ENCODE data around the gene KIF25.
"Not testable (repeated sequence)": the region's sequence is repeated elsewhere in the genome, so short reads cannot be mapped to it uniquely, and the experiment has no call there.

KIF25 gene

GRCh38 chr6:167975458-167975857 is 22.0 kb upstream of the KIF25 start:
- DNase-seq (ENCODE audit: low read depth) = no peak

GRCh38 chr6:167976116-167976657 is 21.3 kb upstream of the KIF25 start:
- DNase-seq (ENCODE audit: low read depth) = not testable (repeated sequence)

DNA sequence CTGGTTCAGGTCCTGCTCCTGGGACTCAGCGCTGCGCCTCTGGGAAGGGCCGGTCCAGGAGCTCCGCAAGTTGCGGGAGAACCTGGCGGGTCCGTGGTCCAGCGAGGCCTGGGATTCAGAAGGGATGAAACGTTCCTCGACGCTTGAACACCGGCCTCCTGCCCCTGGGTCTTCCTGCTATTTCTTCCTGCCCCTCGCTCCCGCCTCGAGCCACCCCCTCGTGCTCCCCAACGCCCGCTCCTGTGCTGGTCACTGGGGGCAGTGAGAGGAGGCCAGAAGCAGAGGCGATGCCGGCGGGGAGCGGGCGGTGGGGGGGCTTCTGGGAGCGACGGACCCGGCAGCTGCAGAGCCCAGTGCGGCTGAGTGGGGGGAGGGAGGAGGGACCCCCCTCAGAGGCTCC is 20.8 kb upstream of the KIF25 start:
- no peak for DNase-seq (ENCODE audit: low read depth)

- no peak for DNase-seq (ENCODE audit: low read depth)
Measured at GRCh38 chr6:167977717-167978467, 19.6 kb upstream of the KIF25 start.

DNA sequence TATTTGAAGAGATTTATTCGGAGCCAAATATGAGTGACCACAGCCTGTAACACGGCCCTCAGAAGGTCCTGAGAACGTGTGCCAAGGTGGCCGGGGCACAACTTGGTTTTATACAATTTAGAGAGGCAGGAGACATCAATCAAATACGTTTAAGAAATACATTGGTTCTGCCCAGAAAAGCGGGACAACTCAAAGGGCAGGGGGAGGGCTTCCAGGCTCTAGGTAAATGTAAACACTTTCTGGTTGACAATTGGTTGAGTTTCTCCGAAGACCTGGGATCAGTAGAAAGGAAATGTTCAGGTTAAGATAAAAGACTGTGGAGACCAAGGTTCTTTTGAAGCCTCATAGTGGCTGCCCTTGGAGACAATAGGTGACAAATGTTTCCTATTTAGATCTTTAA is 18.9 kb upstream of the KIF25 start:
- DNase-seq (ENCODE audit: low read depth) = no peak

DNA sequence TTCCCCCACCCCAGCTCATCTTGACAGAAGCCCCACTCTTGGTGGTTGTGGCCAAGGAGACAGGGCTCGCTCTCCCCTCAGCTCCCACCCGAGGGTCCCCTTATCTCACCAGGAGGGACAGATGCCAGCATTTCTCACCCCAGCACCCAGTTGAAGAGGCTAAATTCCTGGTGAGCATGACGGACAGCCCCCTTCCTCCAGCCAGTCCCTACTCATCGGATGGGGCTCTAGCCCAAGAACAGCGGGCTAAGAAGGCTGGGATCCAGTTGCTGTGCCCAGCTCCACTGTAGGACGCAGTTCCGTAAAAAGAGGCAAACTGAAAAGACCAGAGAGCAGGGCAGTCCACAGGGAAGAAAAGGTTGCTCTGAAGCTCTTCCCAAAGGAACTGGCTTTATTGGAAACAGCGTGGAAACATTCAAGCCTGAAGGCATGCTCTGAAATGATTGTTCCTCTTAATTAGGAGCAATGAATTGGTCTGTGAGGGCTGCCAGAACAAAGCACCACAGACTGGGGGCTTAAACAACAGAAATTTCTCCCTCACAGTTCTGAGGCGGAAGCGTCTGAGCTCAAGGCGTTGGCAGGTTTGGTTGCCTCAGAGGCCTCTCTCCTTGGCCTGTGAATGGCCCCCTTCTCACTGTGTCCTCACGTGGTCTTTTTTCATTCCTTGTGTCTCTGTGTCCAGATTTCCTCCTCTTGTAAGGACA is 17.9 kb upstream of the KIF25 start:
- no peak for DNase-seq (ENCODE audit: low read depth)

GRCh38 chr6:167980911-167981580 is 16.4 kb upstream of the KIF25 start:
- no peak for DNase-seq (ENCODE audit: low read depth)

- no peak for DNase-seq (ENCODE audit: low read depth)
Measured at GRCh38 chr6:167981916-167982462, 15.5 kb upstream of the KIF25 start.

- DNase-seq (ENCODE audit: low read depth) = no peak
Measured at GRCh38 chr6:167984144-167984719, 13.2 kb upstream of the KIF25 start.

DNA sequence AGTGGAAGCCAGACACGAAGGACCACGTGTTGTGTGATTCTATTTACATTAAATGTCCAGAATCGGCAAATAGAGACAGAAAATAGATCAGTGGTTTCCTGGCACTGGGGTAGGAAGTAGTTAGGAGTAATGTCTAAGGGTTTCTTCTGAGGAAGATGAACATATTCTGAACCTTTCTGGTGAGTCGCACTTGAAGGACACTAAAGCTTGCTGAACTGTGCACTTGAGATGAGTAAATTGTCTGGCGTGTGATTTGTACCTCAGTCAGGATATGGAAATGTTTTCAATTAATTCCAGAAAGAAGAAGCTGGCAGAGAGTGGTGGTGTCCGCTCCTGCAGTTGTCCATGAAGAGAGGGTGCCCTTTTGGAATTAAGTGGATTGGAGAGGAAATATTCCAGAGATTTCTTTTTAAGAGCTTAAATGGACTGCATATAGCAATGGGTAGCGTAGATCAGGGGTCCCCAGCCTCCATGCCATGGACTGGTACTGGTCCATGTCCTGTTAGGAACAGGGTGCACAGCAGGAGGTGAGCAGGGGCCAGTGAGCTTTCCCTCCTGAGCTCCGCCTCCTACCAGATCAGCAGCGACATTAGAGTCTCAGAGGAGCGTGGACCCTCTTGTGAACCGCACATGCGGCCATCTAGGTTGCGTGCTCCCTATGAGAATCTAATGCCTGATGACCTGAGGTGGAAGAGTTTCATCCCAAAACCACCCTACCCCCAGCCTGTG is 12.4 kb upstream of the KIF25 start:
- DNase-seq (ENCODE audit: low read depth) = no peak

DNA sequence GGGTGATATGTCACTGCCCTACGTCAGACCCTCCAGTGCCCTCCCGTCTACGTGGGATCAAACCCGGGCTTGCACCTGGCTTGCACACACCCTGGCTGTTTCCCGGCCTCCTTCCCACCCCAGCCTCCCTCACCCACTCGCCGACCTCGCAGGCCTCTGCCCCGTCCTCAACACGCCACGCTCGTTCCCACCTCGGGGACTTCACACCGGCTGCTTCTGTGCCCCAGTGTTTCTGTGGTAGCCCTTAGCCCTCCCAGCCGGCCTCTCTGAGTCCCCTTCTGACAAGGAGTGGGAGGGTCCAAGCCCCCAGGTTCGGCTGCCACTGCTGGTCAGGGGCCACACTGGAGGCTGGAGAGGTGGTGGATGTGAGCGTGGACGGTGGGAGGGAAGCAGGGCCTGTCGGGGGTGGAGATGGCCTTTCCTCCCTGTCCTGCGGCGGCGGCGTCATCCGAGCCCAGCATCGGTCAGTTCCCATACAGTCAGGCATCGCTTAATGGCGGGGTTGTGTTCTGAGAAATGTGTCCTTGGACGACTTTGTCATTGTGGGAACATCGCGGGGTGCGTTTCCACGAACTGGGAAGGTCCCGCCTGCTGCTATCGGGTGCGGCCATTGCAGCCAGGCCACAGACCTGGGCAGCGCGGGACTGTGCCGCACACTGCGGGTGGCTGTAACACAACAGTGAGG is 11.4 kb upstream of the KIF25 start:
- no peak for DNase-seq (ENCODE audit: low read depth)

- no peak for DNase-seq (ENCODE audit: low read depth)
Measured at GRCh38 chr6:167987396-167988153, 9.9 kb upstream of the KIF25 start.

DNA sequence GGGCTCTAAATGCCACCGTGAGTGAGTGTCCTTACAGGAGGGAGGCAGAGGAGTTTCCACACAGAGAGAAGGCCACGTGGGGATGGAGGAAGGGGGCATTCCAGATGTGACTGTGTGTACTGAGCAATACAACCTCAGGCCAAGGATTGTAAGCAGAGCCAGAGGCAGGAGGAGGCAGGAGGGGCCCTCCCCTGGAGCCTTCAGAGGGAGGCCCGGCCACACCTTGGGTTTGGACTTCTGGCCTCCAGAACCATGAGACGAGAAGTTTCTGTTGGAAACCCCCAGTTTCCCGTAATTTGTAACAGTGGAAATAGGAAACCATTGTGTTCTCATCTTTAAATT is 9.3 kb upstream of the KIF25 start:
- DNase-seq (ENCODE audit: low read depth) = no peak

GRCh38 chr6:167988945-167989841 is 8.3 kb upstream of the KIF25 start:
- no peak for DNase-seq (ENCODE audit: low read depth)

- DNase-seq (ENCODE audit: low read depth) = no peak
Measured at GRCh38 chr6:167990016-167990945, 7.2 kb upstream of the KIF25 start.

DNA sequence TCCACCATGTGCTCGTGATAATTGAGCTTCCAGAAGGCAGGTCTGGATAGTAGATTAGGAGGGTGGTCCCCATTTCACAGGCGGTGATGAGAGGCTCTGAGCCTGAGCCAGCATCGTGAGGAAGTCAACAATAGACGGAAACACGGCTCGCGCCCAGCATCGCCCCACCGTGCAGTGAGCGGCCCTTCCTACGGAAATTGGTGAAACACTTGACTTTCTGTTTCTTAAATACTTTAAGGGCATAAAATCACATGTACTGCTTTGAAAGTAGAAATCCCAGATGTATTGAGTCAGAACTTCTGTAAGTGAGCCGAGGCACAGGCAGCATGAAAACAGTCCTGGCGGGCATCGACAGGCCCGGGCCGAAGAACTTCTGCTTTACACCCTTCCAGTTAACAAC is 4.3 kb upstream of the KIF25 start:
- DNase-seq (ENCODE audit: low read depth) = no peak

DNA sequence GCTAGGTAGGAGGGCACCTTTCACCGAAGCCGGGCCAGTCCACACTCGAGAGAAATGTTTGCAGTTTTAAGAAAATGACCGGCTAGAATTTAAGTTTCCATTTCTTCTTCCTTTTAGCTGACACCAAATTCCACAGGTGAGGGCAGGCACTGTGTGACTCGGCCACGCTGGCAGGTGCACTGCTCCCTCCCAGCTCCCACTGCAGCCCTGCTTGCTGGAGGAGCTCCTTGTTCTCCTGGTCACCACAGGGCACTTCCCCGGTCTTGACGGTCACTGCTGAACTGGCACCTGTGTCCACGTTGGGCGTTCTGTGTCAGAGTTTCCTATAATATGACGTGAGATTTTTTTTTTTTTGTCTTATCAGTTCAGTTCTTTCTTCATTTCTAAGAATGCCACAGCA is 3.6 kb upstream of the KIF25 start:
- no peak for DNase-seq (ENCODE audit: low read depth)

- no peak for DNase-seq (ENCODE audit: low read depth)
Measured at GRCh38 chr6:167995302-167995701, 2.2 kb upstream of the KIF25 start.
